CD14-positive monocyte (primary cell): Measurements from ENCODE around the gene FAM227B. TPM values are rescaled to one million over a fixed set of nuclear protein-coding genes. Genes with fewer than 3 reads are reported as not detected.

ENCODE experiments used
- DNase-seq, 3 donors: peaks; one replicate each; pipeline ENCODE4 v3.0.0-alpha.2; 2011 to 2022
- H2AFZ ChIP-seq: 2 replicates; pipeline ENCODE4 v1.6.0; 2012; ENCODE audit warnings: mild to moderate bottlenecking, low read depth, low read length, inconsistent platforms; ENCODE audit not compliant: insufficient read depth, poor library complexity, severe bottlenecking
- H3K27ac ChIP-seq, 2 donors: 1 replicate in 1 of 2; 2 replicates in 1 of 2; pipeline ENCODE4 v1.5.1; 2012 to 2013; ENCODE audit warnings: low read length in 2 of 2, control low read depth in 1 of 2, inconsistent platforms in 1 of 2, low read depth in 1 of 2, mild to moderate bottlenecking in 1 of 2
- H3K27me3 ChIP-seq, 2 donors: one replicate each; pipeline versions ENCODE4 v1.6.0 to v1.6.1; 2011 to 2013; ENCODE audit warnings: low read length in 2 of 2; ENCODE audit not compliant: control insufficient read depth in 2 of 2, insufficient read depth in 2 of 2
- H3K36me3 ChIP-seq, 2 donors: replicated peaks in 1 of 2; 1 replicate in 1 of 2; 2 replicates in 1 of 2; pipeline versions ENCODE4 v1.5.1 to v1.6.1; 2012 to 2013; ENCODE audit warnings: low read length in 2 of 2, control low read depth in 1 of 2, inconsistent platforms in 1 of 2, mild to moderate bottlenecking in 1 of 2; ENCODE audit not compliant: insufficient read depth in 2 of 2, control insufficient read depth in 1 of 2
- H3K4me1 ChIP-seq, 2 donors: 1 replicate in 1 of 2; 2 replicates in 1 of 2; pipeline versions ENCODE4 v1.5.1 to v1.6.1; 2012 to 2013; ENCODE audit warnings: low read length in 2 of 2, control low read depth in 1 of 2, inconsistent platforms in 1 of 2, mild to moderate bottlenecking in 1 of 2, moderate library complexity in 1 of 2; ENCODE audit not compliant: insufficient read depth in 2 of 2, control insufficient read depth in 1 of 2
- H3K4me2 ChIP-seq: replicated peaks from 2 replicates; pipeline ENCODE3; 2012; ENCODE audit warnings: low read length, moderate library complexity, mild to moderate bottlenecking; ENCODE audit not compliant: poor library complexity, severe bottlenecking; ENCODE audit errors: extremely low read depth
- H3K4me3 ChIP-seq, 3 experiments: fragments of 200-600 bp in 1 of 3; sonication (generic) in 1 of 3; replicated peaks in 1 of 3; 1 replicate in 2 of 3; 2 replicates in 1 of 3; pipeline ENCODE4 v1.5.1; 2011 to 2013; ENCODE audit warnings: low read length in 3 of 3, mild to moderate bottlenecking in 3 of 3, control low read depth in 2 of 3, low read depth in 2 of 3, inconsistent platforms in 1 of 3, moderate library complexity in 1 of 3
- H3K79me2 ChIP-seq: 2 replicates; pipeline ENCODE4 v1.6.0; 2012; ENCODE audit warnings: mild to moderate bottlenecking, control low read depth, inconsistent platforms, low read length, moderate library complexity; ENCODE audit not compliant: insufficient read depth
- H3K9ac ChIP-seq: 2 replicates; pipeline ENCODE4 v1.6.0; 2017; ENCODE audit warnings: low read length, mild to moderate bottlenecking; ENCODE audit not compliant: insufficient read depth, poor library complexity, severe bottlenecking
- H3K9me3 ChIP-seq, 2 donors: replicated peaks in 1 of 2; 1 replicate in 1 of 2; 2 replicates in 1 of 2; pipeline versions ENCODE4 v1.5.1 to v1.6.1; 2012 to 2013; ENCODE audit warnings: low read length in 2 of 2, control low read depth in 1 of 2; ENCODE audit not compliant: control insufficient read depth in 1 of 2, insufficient read depth in 1 of 2
- H4K20me1 ChIP-seq: 2 replicates; pipeline ENCODE4 v1.6.0; 2012; ENCODE audit warnings: mild to moderate bottlenecking, low read length, control low read depth, moderate library complexity; ENCODE audit not compliant: insufficient read depth
- H3K27ac Mint-ChIP-seq, 7 donors: one replicate each; pipeline ENCODE4 v1.8.0; 2020; ENCODE audit warnings: mild to moderate bottlenecking in 7 of 7, mixed read lengths in 7 of 7, moderate library complexity in 6 of 7, inconsistent platforms in 2 of 7
- H3K27me3 Mint-ChIP-seq, 3 donors: one replicate each; pipeline ENCODE4 v1.8.0; 2021 to 2022; ENCODE audit warnings: low read depth in 3 of 3, mild to moderate bottlenecking in 3 of 3, mixed read lengths in 3 of 3, moderate library complexity in 3 of 3, inconsistent platforms in 1 of 3
- H3K36me3 Mint-ChIP-seq, 2 donors: one replicate each; pipeline ENCODE4 v1.8.0; 2020; ENCODE audit warnings: mixed read lengths in 2 of 2, inconsistent platforms in 1 of 2, mild to moderate bottlenecking in 1 of 2
- H3K4me1 Mint-ChIP-seq: one replicate; pipeline ENCODE4 v1.8.0; 2020; ENCODE audit warnings: mild to moderate bottlenecking, mixed read lengths
- H3K4me3 Mint-ChIP-seq, 2 donors: one replicate each; pipeline ENCODE4 v1.8.0; 2020; ENCODE audit warnings: mild to moderate bottlenecking in 2 of 2, mixed read lengths in 2 of 2, moderate library complexity in 1 of 2
- H3K9me3 Mint-ChIP-seq, 7 donors: one replicate each; pipeline ENCODE4 v1.8.0; 2020 to 2022; ENCODE audit warnings: mixed read lengths in 7 of 7, mild to moderate bottlenecking in 6 of 7, moderate library complexity in 6 of 7, inconsistent platforms in 2 of 7
- CTCF ChIP-seq: fragments of 200-600 bp; IDR thresholded peaks from one replicate; pipeline ENCODE4 v1.8.0; 2022; ENCODE audit warnings: antibody characterized with exemption, mild to moderate bottlenecking
- WGBS: methylation state at CpG from one replicate; pipeline ENCODE4 v1.1.5; 2013; ENCODE audit warnings: missing lambda C conversion rate; ENCODE audit not compliant: insufficient coverage; 5-methylcytosine and 5-hydroxymethylcytosine counted together
- intact Hi-C, 2 donors: fragments of 100-400 bp; cut with micrococcal nuclease; formaldehyde crosslinking; loops; one replicate each; pipeline versions ENCODE4 v1.15.0 to v1.15.1; 2023
- polyA plus RNA-seq, 3 donors: library from polyadenylated mRNA; depleted of rRNA in 1 of 3; unstranded in 2 of 3; stranded (reverse) in 1 of 3; fragments of 300-500 nt in 2 of 3; fragments of >200 nt in 1 of 3; fragmentation: Illumina TruSeq in 2 of 3; gene quantifications; 1 replicate in 2 of 3; 2 replicates in 1 of 3; pipeline ENCODE4 v1.2.3, GENCODE V29; 2012 to 2021

The FAM227B gene
- polyA plus RNA-seq, 3 donors = 0.28 to 0.72 (median 0.49) TPM

GRCh38 chr15:49370782-49371181 lies 249.8 kb downstream of the FAM227B start:
- Mint-ChIP-seq H3K27me3 (no peaks in the 10 kb centered on the region), H3K4me1 (no peaks in the 10 kb centered on the region), H3K36me3 (no peaks in the 10 kb centered on the region), H3K27ac (no peak overlapping the region), H3K9me3 (peaks cover 0 to 4% (median 2%) of the 10 kb centered on the region in 7 donors), H3K4me3 (no peak overlapping the region)
- 100% methylated on average over 1 of the region's 1 CpG for WGBS
- intact Hi-C loops = no loop called here
- H3K4me3 ChIP-seq = no peak overlapping the region
- H4K20me1 ChIP-seq = no peaks in the 10 kb centered on the region
- DNase-seq = no peak
- no peaks in the 10 kb centered on the region for H3K36me3 ChIP-seq
- no peak overlapping the region for H3K4me2 ChIP-seq
- H2AFZ ChIP-seq = no peak overlapping the region
- no peaks in the 10 kb centered on the region for H3K4me1 ChIP-seq
- TF ChIP-seq CTCF = no peak
- no peak overlapping the region for H3K27ac ChIP-seq
- no peak overlapping the region for H3K9ac ChIP-seq
- no peaks in the 10 kb centered on the region for H3K27me3 ChIP-seq
- no peaks in the 10 kb centered on the region for H3K79me2 ChIP-seq
- no peaks in the 10 kb centered on the region for H3K9me3 ChIP-seq

GRCh38 chr15:49366496-49366895 lies 254.1 kb downstream of the FAM227B start:
- TF ChIP-seq CTCF = no peak
- no peak overlapping the region for H3K27ac Mint-ChIP-seq
- Histone ChIP-seq H3K4me2 (no peak overlapping the region), H3K4me1 (no peaks in the 10 kb centered on the region), H3K9me3 (no peaks in the 10 kb centered on the region), H2AFZ (no peak overlapping the region), H3K27me3 (no peaks in the 10 kb centered on the region), H3K9ac (no peak overlapping the region), H4K20me1 (no peaks in the 10 kb centered on the region), H3K4me3 (no peak overlapping the region), H3K27ac (no peak overlapping the region), H3K79me2 (no peaks in the 10 kb centered on the region), H3K36me3 (no peaks in the 10 kb centered on the region)
- WGBS = 100% methylated on average over 8 of the region's 22 CpGs
- H3K36me3 Mint-ChIP-seq = no peaks in the 10 kb centered on the region
- no peak for DNase-seq
- H3K4me3 Mint-ChIP-seq = no peak overlapping the region
- H3K4me1 Mint-ChIP-seq = peaks cover 4% of the 10 kb centered on the region
- H3K9me3 Mint-ChIP-seq = peaks cover 0 to 12% (median 10%) of the 10 kb centered on the region in 7 donors
- no peaks in the 10 kb centered on the region for H3K27me3 Mint-ChIP-seq
- intact Hi-C loops = no loop called here
